ENCODE results near the gene CACNA1D.

Gene CACNA1D

DNA sequence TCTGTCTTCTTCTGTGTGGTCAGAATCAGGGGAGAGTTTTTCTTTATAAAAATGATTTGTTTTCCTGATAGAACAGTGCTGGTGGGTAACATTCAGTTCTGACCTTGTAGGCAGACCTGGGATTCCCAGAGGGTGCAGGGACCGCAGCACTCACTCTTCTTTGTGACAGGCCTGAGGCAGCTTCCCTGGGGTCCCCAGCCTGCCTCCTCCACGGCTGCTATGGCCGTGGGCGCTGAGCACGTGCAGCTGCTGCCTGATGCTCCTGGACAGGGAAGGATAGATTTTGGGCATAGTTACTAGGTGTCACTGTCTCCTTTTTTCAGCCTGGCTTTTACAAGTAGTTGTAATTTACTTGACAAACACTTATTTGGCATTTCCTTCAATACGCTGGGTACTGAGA is 39.1 kb downstream of the CACNA1D start:
- Histone ChIP-seq H3K79me1 (ENCODE audit: low read depth, low read length) (no peaks in the 10 kb centered on the region), H4K91ac (ENCODE audit: low read depth, low read length, poor library complexity) (no peak overlapping the region), H3K4me1 (ENCODE audit: control insufficient read depth in 2 of 2, insufficient read depth in 1 of 2, low read depth in 1 of 2, low read length in 2 of 2) (peaks cover 4 to 5% of the 10 kb centered on the region in 2 donors), H2BK5ac (ENCODE audit: low read length) (no peak overlapping the region), H2BK12ac (ENCODE audit: low read length) (no peak overlapping the region), H3K36me3 (replicated peaks in 1 of 2; ENCODE audit: control insufficient read depth in 2 of 2, insufficient read depth in 2 of 2, low read length in 2 of 2) (no peaks in the 10 kb centered on the region), H2AFZ (ENCODE audit: low read length) (no peak overlapping the region), H3K27ac (replicated peaks; ENCODE audit: low read length) (no peak overlapping the region), H3K23ac (ENCODE audit: low read depth, low read length, poor library complexity) (no peak overlapping the region), H3K27me3 (ENCODE audit: control insufficient read depth in 3 of 3, insufficient read depth in 3 of 3, low read depth in 1 of 3, low read length in 3 of 3) (no peaks in the 10 kb centered on the region), H3K9ac (ENCODE audit: low read depth, low read length, poor library complexity) (no peak overlapping the region), H3K4me2 (ENCODE audit: insufficient read depth, low read length, poor library complexity, severe bottlenecking) (no peak overlapping the region), H4K8ac (ENCODE audit: low read depth, low read length) (no peak overlapping the region), H2BK120ac (ENCODE audit: low read depth, low read length) (no peak overlapping the region), H3K14ac (ENCODE audit: low read length) (no peak overlapping the region), H3K4ac (ENCODE audit: low read length) (no peak overlapping the region), H2BK15ac (ENCODE audit: low read length) (no peak overlapping the region), H3K9me3 (replicated peaks in 1 of 2; ENCODE audit: control insufficient read depth in 2 of 2, insufficient read depth in 1 of 2, low read depth in 1 of 2, low read length in 2 of 2) (no peaks in the 10 kb centered on the region), H3K4me3 (ENCODE audit: low read length in 2 of 2) (no peak overlapping the region), H2AK5ac (ENCODE audit: low read depth, low read length) (no peak overlapping the region), H3K18ac (ENCODE audit: low read length) (peak overlapping the region; percentile 32)
- no CpG with 5 or more reads among the region's 6 CpGs for WGBS, 2 donors (ENCODE audit: extremely low coverage in 2 of 2, insufficient read length in 2 of 2, insufficient replicate concordance in 1 of 2)
- no peak for DNase-seq (ENCODE audit: low spot score)

DNA sequence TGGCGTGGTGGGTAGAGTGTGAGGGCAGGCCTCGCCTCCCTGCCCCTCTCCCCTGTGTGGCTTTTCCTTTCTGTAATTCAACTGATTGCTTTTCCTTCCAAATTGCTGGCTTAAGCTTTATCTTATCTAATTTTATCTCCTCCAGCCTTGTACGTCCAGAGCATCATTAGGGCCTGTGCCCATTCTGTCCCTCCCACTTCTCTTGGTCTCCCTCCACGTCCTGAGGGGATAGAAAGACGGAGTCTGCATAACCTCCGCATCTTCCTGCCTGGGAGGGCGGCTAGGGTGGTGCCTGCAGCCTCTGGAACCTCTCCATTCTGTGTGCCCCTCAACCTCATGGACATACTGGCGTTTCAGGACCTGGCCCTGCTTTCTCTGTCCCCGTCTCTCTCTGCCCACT is 39.8 kb downstream of the CACNA1D start:
- no peak overlapping the region for H2BK5ac ChIP-seq (ENCODE audit: low read length)
- H3K4ac ChIP-seq (ENCODE audit: low read length), result no peak overlapping the region
- H3K9ac ChIP-seq (ENCODE audit: low read depth, low read length, poor library complexity), result no peak overlapping the region
- no peak for DNase-seq (ENCODE audit: low spot score)
- no peaks in the 10 kb centered on the region for H3K27me3 ChIP-seq (ENCODE audit: control insufficient read depth in 3 of 3, insufficient read depth in 3 of 3, low read depth in 1 of 3, low read length in 3 of 3)
- no peak overlapping the region for H3K4me2 ChIP-seq (ENCODE audit: insufficient read depth, low read length, poor library complexity, severe bottlenecking)
- no peak overlapping the region for H2BK120ac ChIP-seq (ENCODE audit: low read depth, low read length)
- H3K4me3 ChIP-seq (ENCODE audit: low read length in 2 of 2), result no peak overlapping the region
- no peak overlapping the region for H4K8ac ChIP-seq (ENCODE audit: low read depth, low read length)
- no peak overlapping the region for H2AK5ac ChIP-seq (ENCODE audit: low read depth, low read length)
- H2BK15ac ChIP-seq (ENCODE audit: low read length), result no peak overlapping the region
- H3K79me1 ChIP-seq (ENCODE audit: low read depth, low read length), result no peaks in the 10 kb centered on the region
- no peak overlapping the region for H2BK12ac ChIP-seq (ENCODE audit: low read length)
- H3K36me3 ChIP-seq (replicated peaks in 1 of 2; ENCODE audit: control insufficient read depth in 2 of 2, insufficient read depth in 2 of 2, low read length in 2 of 2), result no peaks in the 10 kb centered on the region
- H3K27ac ChIP-seq (replicated peaks; ENCODE audit: low read length), result no peak overlapping the region
- H3K4me1 ChIP-seq (ENCODE audit: control insufficient read depth in 2 of 2, insufficient read depth in 1 of 2, low read depth in 1 of 2, low read length in 2 of 2), result peaks cover 4 to 5% of the 10 kb centered on the region in 2 donors
- no peak overlapping the region for H4K91ac ChIP-seq (ENCODE audit: low read depth, low read length, poor library complexity)
- no peak overlapping the region for H3K14ac ChIP-seq (ENCODE audit: low read length)
- H3K23ac ChIP-seq (ENCODE audit: low read depth, low read length, poor library complexity), result no peak overlapping the region
- no CpG with 5 or more reads among the region's 9 CpGs for WGBS, 2 donors (ENCODE audit: extremely low coverage in 2 of 2, insufficient read length in 2 of 2, insufficient replicate concordance in 1 of 2)
- no peaks in the 10 kb centered on the region for H3K9me3 ChIP-seq (replicated peaks in 1 of 2; ENCODE audit: control insufficient read depth in 2 of 2, insufficient read depth in 1 of 2, low read depth in 1 of 2, low read length in 2 of 2)
- no peak overlapping the region for H3K18ac ChIP-seq (ENCODE audit: low read length)
- no peak overlapping the region for H2AFZ ChIP-seq (ENCODE audit: low read length)

DNA sequence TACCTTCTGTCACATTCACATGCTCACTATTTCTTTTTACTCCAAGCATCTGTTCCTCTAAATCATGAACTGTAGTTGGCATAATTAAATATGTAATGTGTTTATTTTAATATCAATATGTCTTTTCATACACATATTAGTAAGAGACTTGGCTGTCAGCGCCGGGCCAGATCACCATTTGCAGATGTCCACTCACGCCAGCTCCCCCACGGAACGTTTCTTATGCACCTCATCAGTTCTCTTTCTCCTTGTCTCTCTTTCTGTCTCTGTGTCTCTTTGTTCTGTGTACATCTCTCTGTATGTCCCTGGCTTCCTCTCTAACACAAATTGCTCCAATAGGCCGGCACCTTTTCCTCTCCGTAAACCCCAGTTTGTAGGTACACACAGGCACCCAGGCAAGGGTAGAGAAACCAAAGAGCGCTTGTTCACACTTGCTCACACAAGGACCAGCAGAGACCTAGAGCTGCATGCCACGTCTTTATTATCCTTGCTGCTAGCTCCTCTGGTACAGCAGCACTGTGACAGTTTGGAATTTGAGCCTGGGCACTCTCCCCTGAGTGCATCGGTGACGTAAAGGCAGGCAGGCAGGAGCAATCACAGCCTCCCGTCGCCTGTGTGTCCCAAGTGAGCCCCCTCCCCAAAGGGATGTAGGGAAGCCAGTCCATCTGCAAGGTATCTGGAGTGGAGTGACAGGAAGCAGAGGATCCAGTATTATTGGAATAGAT is 40.4 kb downstream of the CACNA1D start:
- no peak overlapping the region for H3K18ac ChIP-seq (ENCODE audit: low read length)
- H2BK15ac ChIP-seq (ENCODE audit: low read length), result no peak overlapping the region
- H3K9me3 ChIP-seq (replicated peaks in 1 of 2; ENCODE audit: control insufficient read depth in 2 of 2, insufficient read depth in 1 of 2, low read depth in 1 of 2, low read length in 2 of 2), result no peaks in the 10 kb centered on the region
- H3K4me2 ChIP-seq (ENCODE audit: insufficient read depth, low read length, poor library complexity, severe bottlenecking), result no peak overlapping the region
- H4K91ac ChIP-seq (ENCODE audit: low read depth, low read length, poor library complexity), result no peak overlapping the region
- H2BK120ac ChIP-seq (ENCODE audit: low read depth, low read length), result no peak overlapping the region
- no peaks in the 10 kb centered on the region for H3K79me1 ChIP-seq (ENCODE audit: low read depth, low read length)
- H2BK12ac ChIP-seq (ENCODE audit: low read length), result no peak overlapping the region
- no peak overlapping the region for H2AK5ac ChIP-seq (ENCODE audit: low read depth, low read length)
- no peak overlapping the region for H3K4ac ChIP-seq (ENCODE audit: low read length)
- no peak overlapping the region for H4K8ac ChIP-seq (ENCODE audit: low read depth, low read length)
- no peaks in the 10 kb centered on the region for H3K36me3 ChIP-seq (replicated peaks in 1 of 2; ENCODE audit: control insufficient read depth in 2 of 2, insufficient read depth in 2 of 2, low read length in 2 of 2)
- H3K4me3 ChIP-seq (ENCODE audit: low read length in 2 of 2), result peak overlapping the region in 1 of 2 donors; percentile 39
- H3K9ac ChIP-seq (ENCODE audit: low read depth, low read length, poor library complexity), result no peak overlapping the region
- H2AFZ ChIP-seq (ENCODE audit: low read length), result no peak overlapping the region
- no CpG with 5 or more reads among the region's 13 CpGs for WGBS, 2 donors (ENCODE audit: extremely low coverage in 2 of 2, insufficient read length in 2 of 2, insufficient replicate concordance in 1 of 2)
- no peak overlapping the region for H2BK5ac ChIP-seq (ENCODE audit: low read length)
- no peak overlapping the region for H3K27ac ChIP-seq (replicated peaks; ENCODE audit: low read length)
- no peaks in the 10 kb centered on the region for H3K27me3 ChIP-seq (ENCODE audit: control insufficient read depth in 3 of 3, insufficient read depth in 3 of 3, low read depth in 1 of 3, low read length in 3 of 3)
- H3K23ac ChIP-seq (ENCODE audit: low read depth, low read length, poor library complexity), result no peak overlapping the region
- H3K4me1 ChIP-seq (ENCODE audit: control insufficient read depth in 2 of 2, insufficient read depth in 1 of 2, low read depth in 1 of 2, low read length in 2 of 2), result peaks cover 4 to 5% of the 10 kb centered on the region in 2 donors
- DNase-seq (ENCODE audit: low spot score), result no peak
- H3K14ac ChIP-seq (ENCODE audit: low read length), result no peak overlapping the region

DNA sequence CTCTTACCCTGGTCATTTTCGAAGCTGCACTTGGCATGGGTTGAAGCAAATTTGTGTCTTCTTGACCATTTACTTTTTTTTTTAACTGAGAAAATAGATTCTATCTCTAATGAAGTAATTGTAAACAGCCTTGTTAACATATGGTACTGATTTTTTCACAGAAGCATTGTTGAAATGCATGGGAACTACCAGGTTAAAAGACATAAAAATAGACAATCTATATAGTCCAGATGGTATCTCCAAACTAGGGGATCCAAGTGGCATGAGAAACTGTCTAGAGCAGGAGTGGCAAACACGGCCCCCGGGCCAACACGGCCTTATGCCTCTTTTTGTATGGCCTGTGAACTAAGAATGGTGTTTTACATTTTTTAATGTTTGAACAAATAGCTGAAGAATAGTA is 41.9 kb downstream of the CACNA1D start:
- Histone ChIP-seq H3K14ac (ENCODE audit: low read length) (no peak overlapping the region), H3K4me3 (ENCODE audit: low read length in 2 of 2) (no peak overlapping the region), H3K9me3 (replicated peaks in 1 of 2; ENCODE audit: control insufficient read depth in 2 of 2, insufficient read depth in 1 of 2, low read depth in 1 of 2, low read length in 2 of 2) (no peaks in the 10 kb centered on the region), H3K27ac (replicated peaks; ENCODE audit: low read length) (no peak overlapping the region), H3K4me1 (ENCODE audit: control insufficient read depth in 2 of 2, insufficient read depth in 1 of 2, low read depth in 1 of 2, low read length in 2 of 2) (peaks cover 2 to 5% of the 10 kb centered on the region in 2 donors), H2AK5ac (ENCODE audit: low read depth, low read length) (no peak overlapping the region), H4K91ac (ENCODE audit: low read depth, low read length, poor library complexity) (no peak overlapping the region), H4K8ac (ENCODE audit: low read depth, low read length) (no peak overlapping the region), H3K18ac (ENCODE audit: low read length) (no peak overlapping the region), H3K27me3 (ENCODE audit: control insufficient read depth in 3 of 3, insufficient read depth in 3 of 3, low read depth in 1 of 3, low read length in 3 of 3) (no peaks in the 10 kb centered on the region), H3K79me1 (ENCODE audit: low read depth, low read length) (no peaks in the 10 kb centered on the region), H2BK15ac (ENCODE audit: low read length) (no peak overlapping the region), H3K9ac (ENCODE audit: low read depth, low read length, poor library complexity) (no peak overlapping the region), H2BK5ac (ENCODE audit: low read length) (no peak overlapping the region), H2BK12ac (ENCODE audit: low read length) (no peak overlapping the region), H3K23ac (ENCODE audit: low read depth, low read length, poor library complexity) (no peak overlapping the region), H2BK120ac (ENCODE audit: low read depth, low read length) (no peak overlapping the region), H3K4ac (ENCODE audit: low read length) (no peak overlapping the region), H3K4me2 (ENCODE audit: insufficient read depth, low read length, poor library complexity, severe bottlenecking) (no peak overlapping the region), H3K36me3 (replicated peaks in 1 of 2; ENCODE audit: control insufficient read depth in 2 of 2, insufficient read depth in 2 of 2, low read length in 2 of 2) (no peaks in the 10 kb centered on the region), H2AFZ (ENCODE audit: low read length) (no peak overlapping the region)
- DNase-seq (ENCODE audit: low spot score), result no peak
- WGBS, 2 donors (ENCODE audit: extremely low coverage in 2 of 2, insufficient read length in 2 of 2, insufficient replicate concordance in 1 of 2), result no CpG with 5 or more reads among the region's 4 CpGs

All from neuronal stem cell (in vitro differentiated cells).